GM12873 (cell line): ENCODE data around the gene LETM1.

Experiments used
- TF ChIP-seq, protein P1 (sequence below): IDR thresholded peaks from 2 replicates; pipeline ENCODE4 v1.5.1; 2012; ENCODE audit warnings: low read depth, mild to moderate bottlenecking, moderate library complexity, low read length, control low read depth; ENCODE audit not compliant: insufficient read depth; ENCODE audit errors: missing control alignments

The LETM1 gene

DNA sequence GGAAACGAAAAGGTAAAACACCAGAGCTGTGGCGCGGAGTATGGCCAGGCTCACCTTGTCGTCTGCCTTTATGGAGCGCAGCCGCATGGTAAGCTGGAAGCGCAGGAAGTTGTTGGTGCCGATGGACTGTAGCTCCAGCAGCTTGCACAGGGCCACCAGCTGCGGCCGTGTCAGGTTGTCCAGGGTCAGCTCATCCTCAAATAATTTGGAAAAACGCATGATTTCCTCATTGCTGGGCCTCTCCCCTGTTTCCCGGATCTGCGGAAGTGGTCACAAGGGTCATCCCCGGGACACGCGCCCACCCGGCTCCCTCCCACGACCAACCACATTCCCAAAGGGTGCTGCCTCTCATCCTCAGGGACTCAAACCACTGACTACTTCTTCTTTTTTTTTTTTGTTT lies 23.3 kb downstream of the LETM1 start:
- TF ChIP-seq, protein P1, sequence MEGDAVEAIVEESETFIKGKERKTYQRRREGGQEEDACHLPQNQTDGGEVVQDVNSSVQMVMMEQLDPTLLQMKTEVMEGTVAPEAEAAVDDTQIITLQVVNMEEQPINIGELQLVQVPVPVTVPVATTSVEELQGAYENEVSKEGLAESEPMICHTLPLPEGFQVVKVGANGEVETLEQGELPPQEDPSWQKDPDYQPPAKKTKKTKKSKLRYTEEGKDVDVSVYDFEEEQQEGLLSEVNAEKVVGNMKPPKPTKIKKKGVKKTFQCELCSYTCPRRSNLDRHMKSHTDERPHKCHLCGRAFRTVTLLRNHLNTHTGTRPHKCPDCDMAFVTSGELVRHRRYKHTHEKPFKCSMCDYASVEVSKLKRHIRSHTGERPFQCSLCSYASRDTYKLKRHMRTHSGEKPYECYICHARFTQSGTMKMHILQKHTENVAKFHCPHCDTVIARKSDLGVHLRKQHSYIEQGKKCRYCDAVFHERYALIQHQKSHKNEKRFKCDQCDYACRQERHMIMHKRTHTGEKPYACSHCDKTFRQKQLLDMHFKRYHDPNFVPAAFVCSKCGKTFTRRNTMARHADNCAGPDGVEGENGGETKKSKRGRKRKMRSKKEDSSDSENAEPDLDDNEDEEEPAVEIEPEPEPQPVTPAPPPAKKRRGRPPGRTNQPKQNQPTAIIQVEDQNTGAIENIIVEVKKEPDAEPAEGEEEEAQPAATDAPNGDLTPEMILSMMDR = no peak

DNA sequence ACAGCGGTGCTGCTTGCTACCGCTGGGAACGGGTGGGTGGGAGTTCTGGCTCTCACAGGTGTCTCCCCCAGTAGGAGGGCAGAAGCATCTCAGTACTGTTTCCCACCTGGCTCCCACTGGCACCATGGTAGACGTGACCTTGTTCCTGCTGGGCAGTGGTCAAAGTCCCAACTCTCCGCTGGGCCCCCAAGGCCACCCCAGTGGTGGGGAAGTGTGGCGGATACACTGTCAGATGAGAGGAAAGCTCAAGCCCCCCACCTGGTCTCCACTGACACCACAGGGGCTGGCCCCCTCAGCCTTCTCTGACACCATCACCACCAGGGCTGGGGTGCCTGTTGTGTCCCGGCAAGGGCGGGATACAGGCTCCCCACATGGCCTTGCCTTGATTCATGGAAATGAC lies 24.6 kb downstream of the LETM1 start:
- TF ChIP-seq, protein P1 = no peak

DNA sequence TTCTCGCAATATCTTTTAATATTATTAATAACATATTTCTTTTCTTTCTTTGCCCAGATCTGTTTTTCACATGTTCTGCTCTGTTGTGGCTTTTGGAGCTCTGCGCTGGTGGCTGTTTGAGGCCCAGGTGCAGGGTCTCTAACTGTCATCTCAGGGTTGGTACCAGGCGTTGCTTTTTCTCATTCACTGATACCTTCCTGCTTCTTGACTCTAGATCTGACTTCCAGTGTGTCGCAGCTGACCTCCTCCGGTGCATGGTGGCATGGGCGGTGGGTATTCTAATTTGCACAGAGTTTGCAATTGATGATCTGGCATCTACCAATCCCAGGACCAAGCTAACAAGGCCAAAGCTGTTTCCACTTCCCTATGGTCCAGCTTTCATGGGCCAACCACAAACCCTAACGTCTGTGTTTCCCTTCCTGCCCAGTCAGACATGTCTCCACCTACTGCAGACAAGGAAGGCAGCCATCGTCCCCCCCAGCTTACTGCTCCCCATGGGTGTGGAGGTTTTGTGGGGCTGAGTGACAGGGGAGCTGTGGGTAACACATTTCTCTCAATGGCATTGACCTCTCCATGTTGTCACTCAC lies 25.2 kb downstream of the LETM1 start:
- TF ChIP-seq, protein P1 = no peak

DNA sequence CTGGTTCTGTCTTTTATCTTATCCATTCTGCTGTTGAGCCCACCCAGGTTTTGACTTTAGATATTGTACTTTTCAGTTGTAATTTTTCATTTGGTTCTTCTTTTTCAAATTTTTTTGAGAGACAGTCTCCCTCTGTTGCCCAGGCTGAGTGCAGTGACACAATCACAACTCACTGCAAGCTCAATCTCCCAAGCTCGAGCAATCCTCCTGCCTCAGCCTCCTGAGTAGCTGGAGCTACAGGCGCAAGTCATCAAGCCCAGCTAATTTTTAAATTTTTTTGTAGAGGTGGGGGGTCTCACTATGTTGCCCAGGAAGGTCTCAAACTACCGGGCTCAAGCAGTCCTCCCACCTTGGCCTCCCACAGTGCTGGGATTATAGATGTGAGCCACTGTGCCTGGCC lies 25.7 kb downstream of the LETM1 start:
- TF ChIP-seq, protein P1 = no peak

DNA sequence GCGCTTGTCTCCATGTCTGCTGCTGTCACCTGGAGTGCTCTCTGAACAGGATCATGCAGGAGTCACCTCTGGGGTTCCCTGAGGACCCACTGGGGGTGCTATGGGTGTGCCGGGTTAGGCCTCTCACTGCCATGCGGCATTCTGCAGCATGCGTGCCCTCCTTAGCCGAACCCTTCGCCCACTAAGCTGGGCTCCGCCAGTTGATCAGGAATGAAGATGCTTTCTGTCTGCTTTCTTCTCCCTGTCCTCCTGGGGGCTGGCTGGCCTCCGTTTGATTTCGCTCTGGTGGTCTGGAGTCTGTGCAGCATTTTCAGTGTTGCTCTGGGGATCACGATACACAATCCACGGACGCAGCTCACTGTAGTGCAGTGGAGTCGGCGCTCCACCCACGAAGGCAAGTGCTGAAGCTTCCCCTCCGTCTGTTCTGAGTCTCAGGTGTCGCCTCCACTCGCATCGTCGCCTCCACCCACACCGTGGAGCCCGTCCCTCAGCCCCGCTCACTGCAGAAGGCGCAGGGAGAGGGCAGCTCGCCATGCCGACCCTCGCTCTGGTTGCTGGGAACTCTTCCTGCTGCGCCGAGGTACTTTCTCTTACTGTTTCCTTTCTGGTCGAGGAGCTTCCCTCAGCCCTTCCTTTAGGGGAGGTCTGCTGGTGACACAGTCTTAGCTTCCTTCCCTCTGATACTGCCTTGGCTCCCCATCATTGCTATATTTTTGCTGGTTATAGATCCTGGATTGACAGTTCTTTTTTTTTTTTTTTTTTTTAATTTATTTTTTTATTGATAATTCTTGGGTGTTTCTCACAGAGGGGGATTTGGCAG lies 29.2 kb downstream of the LETM1 start:
- TF ChIP-seq, protein P1 = no peak

DNA sequence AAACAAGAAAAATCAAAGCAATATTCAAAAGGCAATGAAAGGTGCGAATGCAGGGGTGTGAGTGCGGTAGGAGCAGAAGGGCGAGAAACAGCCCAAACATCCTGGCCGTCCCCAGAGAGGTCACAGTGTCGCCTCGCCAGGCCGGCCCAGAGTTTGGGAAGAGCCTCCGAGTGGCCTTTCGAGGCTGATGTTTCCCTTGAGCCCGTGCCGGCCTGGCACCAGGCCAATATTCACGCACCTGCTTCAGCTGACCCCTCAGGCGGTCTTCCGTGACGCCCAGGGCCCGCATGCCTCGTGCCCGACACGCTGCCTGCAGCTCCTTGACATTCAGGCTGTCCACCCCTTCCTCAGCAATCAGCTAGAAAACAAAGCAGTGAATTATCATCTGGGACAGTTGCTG lies 30.6 kb downstream of the LETM1 start:
- TF ChIP-seq, protein P1 = no peak

DNA sequence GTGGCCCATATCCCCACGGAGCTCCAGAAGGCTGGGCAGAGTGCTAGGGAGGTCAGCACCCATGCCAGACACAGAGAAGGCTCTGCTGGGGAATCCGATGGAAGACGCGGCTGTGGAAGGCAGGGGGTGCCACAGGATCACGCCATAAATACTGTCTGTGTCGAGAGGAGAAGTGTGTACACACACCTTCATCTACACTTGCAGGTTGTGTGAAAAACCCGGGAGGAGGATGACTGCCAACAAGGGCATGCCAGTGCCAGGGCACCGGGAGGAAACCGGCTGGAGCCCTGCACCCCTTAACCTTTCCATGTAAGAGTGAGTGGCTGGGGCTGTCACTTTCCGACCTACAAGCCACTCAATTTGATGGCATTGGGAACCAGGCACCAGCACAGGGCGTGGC lies 31.2 kb downstream of the LETM1 start:
- TF ChIP-seq, protein P1 = no peak
